HepG2 (cell line): Measurements from ENCODE around the gene TNFAIP6.

Experiments
- CTCF ChIP-seq: sonication (generic); formaldehyde crosslinking; IDR thresholded peaks from 2 replicates; pipeline ENCODE4 v1.5.0; 2020; ENCODE audit warnings: mild to moderate bottlenecking, missing genetic modification reagents, moderate library complexity
- FOXC1 ChIP-seq: sonication (generic); formaldehyde crosslinking; IDR thresholded peaks from 2 replicates; pipeline ENCODE4 v1.8.0; 2022; ENCODE audit warnings: mild to moderate bottlenecking, missing genetic modification reagents, borderline replicate concordance
- POLR2A ChIP-seq, 2 experiments: IDR thresholded peaks; 2 replicates each; pipeline ENCODE4 v1.6.1; 2011; ENCODE audit warnings: low read depth in 2 of 2, low read length in 2 of 2, mild to moderate bottlenecking in 1 of 2, moderate library complexity in 1 of 2; ENCODE audit not compliant: insufficient read depth in 1 of 2
- SIN3A ChIP-seq: IDR thresholded peaks from 2 replicates; pipeline ENCODE4 v1.6.1; 2011; ENCODE audit warnings: low read depth, mild to moderate bottlenecking, control low read depth, low read length, borderline replicate concordance
- ZNF546 ChIP-seq: sonication (generic); formaldehyde crosslinking; conservative IDR thresholded peaks from 2 replicates; pipeline ENCODE4 v1.8.1; 2023; ENCODE audit warnings: mild to moderate bottlenecking, missing genetic modification reagents
- ZZZ3 ChIP-seq: sonication (generic); formaldehyde crosslinking; IDR thresholded peaks from 2 replicates; pipeline ENCODE4 v1.4.0; 2020; ENCODE audit warnings: missing genetic modification reagents, mild to moderate bottlenecking, borderline replicate concordance

GRCh38 chr2:151357359-151357758 lies at the start of gene TNFAIP6:
- TF ChIP-seq POLR2A (IDR thresholded peaks at IDR 0.05; ENCODE audit: insufficient read depth in 1 of 2, low read depth in 2 of 2, low read length in 2 of 2) (no peak), ZZZ3 (no peak), CTCF (CRISPR knock-in tag) (no peak), FOXC1 (CRISPR knock-in tag) (no peak), SIN3A (no peak), ZNF546 (CRISPR knock-in tag) (no peak)
